ENCODE data around the gene S100A7.

The S100A7 gene

DNA sequence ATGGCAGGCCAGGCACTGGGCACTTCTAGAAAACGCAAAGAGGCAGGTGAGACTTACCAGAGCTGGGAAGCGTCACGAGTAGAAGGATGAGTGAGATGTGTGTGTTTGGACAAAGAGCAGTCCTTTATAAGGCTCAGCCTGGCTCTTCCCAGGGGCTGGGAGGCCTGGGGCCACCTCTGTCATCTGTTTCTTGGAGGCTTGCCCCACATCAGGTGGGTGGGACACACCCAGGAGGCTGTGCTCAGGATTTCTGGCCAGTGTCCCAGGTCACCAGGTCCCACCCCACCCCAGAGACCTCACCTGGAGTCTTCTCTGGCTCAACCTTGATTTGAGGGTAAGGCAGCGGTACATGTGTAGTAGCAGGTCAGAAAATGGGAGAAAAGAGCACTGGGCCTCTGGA is at the start of gene S100A7:
Gene S100A7 (minus strand): TSS at position 101 of the 400 bp plus-strand sequence. CDS start 1,638 bp downstream, outside the sequence.
- no peak for DNase-seq

DNA sequence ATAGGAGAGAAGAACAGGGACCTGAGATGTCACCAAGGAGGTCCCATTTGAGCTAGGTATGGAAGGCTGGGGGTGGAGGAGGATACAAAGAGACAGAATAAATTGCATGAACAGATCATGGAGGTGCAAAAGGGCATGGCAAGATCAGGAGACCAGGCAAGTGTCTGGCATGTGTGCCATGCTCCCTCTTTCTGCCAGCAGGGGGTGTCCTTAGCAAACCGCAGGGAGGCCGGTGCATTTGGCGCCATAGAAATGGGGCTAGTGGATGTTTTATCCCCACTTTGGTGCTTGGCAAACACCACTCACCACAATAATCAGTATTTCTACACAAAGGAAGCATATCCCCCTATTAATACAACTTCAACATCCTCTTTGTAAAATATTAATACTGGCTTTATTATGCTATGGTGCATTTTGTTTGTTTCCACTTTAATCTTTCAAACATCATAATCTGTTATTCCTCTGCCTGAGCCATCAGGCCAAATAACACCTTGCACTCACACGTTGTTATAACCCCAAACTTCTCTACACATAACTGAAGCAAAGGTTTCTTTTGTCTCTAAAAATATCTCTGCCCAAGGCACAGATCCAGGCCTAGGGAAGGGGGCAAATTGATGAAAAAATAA is 49.4 kb upstream of the S100A7 start:
- DNase-seq: no peak

DNA sequence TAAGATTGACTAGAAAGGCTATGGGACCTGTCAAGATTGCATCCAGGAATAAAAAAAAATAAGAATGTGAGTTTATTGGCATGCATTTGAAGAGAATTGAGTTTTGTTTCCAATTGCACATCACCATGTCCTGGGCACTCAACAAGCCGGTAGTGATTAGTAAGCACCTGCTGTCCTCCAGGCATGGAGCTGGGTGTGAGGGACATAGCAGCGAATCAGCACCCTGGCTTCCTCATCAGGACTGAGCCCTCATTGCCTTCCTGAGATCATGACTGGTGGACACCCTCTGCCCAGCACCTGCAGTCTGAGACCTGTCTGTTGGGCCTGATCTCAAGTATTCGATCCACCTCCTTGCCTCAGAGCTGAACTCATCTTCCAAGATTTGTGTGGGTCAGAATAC is 48.6 kb upstream of the S100A7 start:
- DNase-seq: no peak

DNA sequence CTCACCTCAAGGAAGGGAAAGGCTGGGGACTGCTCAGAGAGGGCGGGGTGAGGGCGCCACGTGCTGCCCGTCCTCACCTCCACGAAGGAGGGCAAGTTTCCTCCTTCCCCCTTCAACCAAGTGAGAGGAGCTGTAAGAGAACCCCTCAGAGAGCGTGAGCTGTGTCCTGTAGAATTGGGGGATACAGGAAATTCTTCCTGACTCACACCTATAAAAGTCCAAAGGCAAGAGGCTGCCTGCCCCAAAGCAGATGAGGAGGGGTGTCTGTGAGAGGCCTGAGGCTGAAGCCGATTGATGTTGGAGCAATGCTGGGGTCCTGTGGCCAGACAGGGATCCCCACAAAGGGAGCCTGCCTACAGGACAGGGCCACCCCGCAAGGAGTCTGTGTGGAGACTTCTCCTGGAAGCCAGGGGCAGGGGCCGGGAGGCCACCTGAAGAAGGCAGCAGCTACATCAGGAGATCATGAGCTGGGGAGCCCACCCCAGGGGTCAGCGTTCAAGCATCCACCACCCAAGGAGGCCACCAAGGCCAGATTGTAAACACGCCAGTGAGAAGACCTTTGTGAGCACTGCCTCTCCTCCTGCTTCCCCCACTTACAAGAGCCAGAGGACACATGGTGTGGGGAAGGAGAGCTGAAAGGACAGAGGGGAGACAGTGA is 47.6 kb upstream of the S100A7 start:
- DNase-seq: no peak

DNA sequence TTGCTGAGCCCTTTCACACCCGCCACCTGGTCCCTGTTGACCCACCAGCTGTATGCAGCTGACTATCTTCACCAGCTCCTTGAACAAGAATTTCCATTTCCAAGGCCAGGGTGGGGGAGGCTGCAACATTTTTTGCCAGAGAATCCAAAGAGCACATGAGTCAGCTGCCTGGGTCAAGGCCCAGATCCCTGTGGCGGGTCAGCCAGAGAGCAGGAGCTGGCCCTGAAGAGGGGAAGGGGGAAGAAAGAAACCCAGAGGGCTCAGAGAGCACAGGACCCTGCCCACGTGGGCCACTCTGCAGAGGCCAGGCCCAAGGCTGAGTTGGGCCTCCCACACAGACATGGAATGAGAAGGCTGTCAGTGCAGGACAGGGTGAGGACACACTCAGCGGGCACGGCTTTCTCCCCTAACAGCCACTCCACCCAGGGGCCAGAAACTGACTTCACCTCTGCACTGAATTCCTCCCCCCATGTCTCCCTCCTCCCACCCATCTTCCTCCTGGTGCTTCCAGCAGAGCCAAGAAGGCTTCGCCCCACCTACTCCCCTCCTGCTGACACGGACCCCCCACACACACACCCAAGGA is 46.5 kb upstream of the S100A7 start:
- DNase-seq: no peak

DNA sequence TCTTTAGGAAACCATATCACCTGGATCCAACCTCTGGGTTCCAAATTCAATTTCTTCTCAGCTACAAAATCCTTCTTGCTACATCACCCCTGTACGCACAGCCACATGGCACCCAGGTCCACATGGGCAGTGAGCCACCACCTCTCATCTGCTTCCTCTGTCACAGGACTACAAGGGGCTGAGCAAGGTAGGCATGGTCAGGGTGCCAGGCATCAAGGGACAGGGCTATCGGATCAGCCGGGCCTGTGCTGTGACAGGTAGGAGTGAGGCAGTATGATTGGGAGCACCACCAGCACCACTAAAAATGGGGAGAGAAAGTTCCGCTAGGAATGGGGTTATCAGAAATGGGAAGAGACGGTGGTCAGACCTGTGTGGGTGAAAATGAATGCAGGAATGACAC is 45.9 kb upstream of the S100A7 start:
- no peak for DNase-seq

DNA sequence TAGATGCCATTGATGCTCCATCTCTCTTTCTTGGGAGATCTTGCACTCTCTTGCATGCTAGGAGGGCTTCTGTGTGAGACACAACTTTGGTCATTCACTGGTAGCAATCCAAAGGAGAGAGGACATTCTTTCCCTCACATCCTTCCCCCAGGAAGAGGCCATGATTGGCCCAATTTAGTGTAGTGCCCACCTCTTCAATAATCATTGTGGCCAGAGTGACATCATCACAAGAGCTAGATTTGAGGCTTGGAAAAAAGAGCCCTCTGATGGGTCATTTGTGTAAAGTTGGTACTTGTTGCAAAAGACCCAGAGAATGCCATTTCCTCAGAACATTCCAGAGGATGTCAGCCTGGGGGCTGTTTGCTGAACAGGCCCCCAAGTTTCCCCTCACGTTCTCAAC is 45.1 kb upstream of the S100A7 start:
- no peak for DNase-seq

DNA sequence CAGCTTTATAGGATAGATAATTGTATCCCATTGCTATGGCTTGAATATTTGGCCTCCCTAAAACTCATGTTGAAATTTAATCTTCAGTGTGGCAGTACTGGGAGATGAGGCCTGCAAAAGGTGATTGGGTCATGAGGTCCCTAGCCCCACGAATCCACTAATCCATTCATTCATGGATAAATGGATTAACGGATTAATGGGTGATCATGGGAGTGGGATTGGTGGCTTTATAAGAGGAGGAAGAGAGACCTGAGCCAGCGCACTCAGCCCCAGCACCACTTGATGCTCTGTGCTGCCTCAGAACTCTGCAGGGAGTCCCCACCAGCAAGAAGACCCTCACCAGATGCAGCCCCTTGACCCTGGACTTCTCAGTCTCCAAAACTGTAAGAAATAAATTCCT is 43.3 kb upstream of the S100A7 start:
- DNase-seq: peak; percentile 41

DNA sequence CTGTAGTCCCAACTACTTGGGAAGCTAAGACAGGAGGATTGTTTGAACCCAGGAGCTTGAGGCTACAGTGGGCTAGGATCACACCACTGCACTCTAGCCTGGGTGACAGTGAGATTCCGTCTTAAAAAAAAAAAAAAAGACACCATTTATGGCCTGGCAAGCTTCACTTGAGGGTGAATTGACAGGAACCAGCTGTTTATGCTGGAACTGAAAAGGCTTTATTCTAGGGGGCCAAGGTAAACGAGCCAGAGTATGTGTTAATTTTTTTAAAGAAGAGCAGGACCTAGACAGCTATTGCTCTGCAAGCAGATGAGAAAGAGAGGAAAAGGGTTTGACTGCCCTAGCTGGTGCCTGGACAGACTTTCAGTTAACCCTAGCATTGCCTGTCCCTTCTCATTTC is 38.3 kb upstream of the S100A7 start:
- DNase-seq: no peak

DNA sequence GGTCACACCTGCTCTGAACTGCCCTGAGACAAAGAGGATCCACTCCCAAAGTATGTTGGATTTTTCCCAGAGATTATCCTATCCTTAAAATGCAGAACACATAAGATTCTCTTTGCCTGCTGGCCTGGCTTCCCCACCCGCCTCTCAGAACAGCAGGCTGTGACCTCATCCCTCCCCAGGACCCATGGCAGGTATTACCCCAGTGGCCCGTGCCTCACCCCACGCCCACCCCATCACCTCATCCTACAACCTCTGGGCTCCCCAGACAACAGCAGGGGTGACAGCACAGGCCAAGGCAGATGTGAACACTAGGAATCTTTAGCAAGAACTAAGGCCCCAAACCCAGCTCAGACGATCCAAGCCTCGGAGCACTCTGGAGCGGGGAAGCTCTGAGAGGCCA is 35.1 kb upstream of the S100A7 start:
- no peak for DNase-seq

DNA sequence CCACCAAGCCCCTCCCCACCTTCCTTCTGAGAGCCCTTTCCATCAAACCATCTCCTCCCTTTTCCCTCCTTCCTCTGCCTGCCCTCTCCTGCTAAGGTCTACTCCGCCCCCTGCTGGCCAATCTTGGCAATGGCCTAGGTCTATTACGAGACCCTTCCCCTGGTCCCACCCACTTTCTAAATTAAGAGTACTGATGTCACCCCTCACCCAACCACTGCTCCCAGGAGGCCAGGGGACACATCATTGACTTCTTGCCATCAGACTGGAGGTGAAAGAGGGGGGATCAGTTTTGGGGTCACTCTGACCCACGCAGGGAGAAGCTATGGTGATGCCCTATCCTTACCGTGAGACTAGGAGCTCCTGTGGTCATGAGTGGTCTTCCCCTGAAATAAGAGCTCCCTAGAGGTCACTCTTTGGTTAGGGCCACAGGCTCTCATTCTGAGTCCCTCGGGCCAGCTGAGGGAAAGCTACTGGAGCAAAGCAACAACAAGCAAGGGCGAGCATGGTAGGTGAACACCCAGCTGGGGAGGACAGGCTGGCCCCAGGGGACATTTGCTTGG is 34.6 kb upstream of the S100A7 start:
- DNase-seq: no peak

DNA sequence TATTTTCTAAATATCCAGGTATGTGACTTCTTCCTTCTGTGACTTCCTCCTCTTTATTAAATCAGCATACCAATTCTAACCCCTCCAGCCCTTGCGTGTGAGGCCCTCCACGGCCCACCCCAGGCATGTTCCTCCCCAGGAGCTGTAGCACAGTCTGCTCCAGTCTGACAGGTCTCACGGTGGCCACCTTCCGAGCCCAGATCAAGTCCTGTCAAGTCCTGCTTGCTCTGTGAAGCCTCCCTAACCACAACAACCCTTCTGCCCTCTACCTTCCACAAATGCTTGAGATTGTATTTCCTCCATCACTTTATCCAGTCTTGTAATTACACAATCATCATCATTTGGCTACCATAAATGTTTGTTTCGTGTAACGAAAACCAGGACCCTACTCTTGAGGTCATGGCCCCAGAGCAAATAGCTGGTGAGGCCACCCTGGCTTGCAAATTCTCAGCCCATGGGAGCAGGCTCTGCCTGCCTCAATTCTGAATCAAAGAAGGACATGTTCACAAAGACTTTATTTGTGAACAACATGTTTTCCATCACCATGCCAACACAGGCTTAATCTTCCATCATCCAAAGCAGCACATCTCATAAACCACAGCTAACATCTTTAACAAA is 33.0 kb upstream of the S100A7 start:
- no peak for DNase-seq

DNA sequence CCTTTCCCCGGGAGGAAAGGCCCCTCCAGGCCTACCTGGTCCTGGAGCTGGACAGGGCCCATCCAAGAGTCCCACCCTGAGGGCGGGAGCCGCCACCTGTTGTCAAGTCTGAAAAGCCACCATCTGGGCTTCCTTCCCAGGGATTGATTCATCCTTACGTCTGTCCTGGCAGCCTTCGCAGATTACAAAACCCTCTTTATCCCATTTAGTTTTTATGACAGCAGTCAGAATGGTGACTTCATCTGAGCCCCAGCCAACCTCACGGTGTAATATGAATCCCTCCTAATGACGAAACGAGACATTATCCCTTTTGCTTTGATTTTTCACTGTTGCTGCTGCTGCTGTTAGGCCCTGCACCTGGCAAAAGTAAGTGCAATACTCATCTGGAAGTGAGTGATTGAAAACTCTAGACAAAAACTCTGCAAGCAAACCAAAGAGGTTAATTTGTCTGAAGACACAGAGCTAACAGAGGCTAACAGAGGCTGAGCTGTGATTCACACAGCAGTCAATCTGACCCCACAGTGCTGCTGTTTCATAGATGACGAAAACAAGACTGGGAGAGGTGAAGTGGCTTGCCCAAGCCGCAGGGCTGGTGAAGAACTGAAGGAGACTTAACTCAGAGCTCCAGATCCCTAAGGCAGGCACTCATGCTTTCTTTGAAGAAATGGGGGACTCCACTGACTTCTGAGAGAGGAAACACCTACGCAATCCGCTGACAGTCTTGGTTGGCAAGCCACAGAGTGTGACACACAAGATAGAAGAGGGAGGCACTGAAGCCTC is 30.0 kb upstream of the S100A7 start:
- DNase-seq: peak; percentile 86

DNA sequence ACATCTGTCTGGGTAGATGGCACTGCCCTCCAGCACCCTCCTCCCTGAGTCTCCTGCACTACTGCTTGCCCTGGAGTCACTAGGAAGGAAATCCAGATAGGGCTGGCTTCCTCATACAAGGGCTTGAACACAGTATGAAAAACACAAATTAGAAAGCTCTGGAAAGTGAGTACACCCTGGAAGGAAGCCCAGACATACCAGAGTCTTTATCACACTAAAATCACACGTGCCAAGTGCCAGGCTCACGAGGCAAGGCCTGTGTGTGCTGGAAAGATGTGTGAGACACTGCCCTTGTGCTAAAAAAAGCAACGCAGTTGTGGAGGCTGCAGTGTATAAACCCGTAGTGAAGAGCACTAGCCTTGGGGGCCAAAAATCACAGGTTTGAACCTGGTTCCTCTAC is 28.3 kb upstream of the S100A7 start:
- DNase-seq: no peak

DNA sequence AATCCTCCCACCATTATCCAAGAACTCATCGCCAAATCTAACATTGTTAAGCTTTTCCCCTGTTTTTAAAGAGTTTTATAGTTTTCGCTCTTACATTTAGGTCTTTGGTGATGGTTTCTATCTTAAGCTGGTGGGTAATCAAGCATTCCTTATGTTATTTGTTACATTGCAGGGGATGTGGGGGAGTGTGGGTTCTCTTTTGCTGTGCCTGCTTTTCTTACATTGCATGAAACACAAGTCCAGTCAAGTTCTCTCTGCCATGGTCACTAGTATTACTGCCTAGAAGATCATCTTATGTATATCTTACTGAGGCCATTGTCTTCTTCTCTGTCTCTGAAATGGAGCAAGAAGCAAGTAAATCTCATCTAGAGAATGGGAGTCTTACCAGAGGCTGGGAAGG is 27.3 kb upstream of the S100A7 start:
- DNase-seq: no peak

DNA sequence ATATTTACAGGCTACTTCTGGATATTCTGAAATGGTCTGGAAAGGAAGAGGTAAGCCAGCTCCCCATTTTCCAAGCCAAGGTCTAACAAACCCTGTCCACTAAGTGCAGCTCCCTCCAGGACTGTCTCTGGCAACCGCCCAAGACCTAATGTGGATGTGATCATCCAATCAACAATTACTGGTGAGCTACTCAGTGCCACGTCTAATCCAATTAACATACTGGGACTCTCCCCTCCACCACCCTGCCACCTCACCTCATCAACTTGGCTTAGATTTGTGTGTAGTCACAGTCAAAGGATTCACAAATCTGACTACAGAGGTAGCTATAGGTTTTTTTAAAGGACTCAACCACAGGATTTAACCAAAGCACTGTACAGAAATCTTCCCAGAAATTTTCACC is 25.4 kb upstream of the S100A7 start:
- peak; percentile 65 for DNase-seq

DNA sequence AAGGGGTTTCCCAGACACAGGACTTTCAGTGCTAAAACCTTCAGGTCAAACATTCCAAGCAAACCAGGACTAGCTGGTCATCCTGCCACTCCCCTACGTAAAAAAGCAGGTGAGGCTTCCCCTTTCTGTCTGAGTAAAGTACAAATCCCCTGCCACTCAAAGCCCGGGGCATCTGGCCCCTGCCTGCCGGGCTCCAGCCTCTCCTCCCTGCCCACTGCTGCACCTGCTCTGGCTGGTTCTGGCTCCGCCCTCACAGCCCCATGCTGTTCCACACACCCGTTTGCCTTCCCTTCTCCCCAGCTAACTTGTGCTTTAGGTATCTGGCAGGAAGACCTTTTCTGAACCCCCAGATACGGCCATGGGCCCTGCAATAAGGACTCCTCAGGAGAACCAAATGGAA is 23.3 kb upstream of the S100A7 start:
- DNase-seq: peak; percentile 69

DNA sequence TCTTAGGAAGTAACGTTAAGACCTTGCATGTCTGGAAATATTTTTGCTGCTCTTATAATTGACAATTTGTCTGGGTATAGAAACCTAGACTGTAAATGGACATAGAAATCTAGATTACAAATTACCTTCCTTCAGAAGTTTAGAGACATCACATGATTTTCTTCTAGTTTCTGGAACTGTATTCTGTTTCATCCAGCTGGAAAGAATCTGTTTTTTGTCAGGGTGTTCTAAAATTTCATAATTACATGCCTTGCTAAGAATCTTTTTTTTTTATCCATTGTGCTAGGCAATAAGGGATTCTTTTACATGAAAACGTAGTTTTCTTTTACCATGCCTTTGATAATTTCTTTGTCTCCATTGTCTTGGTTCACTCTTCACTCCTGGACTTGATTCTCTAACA is 20.7 kb upstream of the S100A7 start:
- no peak for DNase-seq

DNA sequence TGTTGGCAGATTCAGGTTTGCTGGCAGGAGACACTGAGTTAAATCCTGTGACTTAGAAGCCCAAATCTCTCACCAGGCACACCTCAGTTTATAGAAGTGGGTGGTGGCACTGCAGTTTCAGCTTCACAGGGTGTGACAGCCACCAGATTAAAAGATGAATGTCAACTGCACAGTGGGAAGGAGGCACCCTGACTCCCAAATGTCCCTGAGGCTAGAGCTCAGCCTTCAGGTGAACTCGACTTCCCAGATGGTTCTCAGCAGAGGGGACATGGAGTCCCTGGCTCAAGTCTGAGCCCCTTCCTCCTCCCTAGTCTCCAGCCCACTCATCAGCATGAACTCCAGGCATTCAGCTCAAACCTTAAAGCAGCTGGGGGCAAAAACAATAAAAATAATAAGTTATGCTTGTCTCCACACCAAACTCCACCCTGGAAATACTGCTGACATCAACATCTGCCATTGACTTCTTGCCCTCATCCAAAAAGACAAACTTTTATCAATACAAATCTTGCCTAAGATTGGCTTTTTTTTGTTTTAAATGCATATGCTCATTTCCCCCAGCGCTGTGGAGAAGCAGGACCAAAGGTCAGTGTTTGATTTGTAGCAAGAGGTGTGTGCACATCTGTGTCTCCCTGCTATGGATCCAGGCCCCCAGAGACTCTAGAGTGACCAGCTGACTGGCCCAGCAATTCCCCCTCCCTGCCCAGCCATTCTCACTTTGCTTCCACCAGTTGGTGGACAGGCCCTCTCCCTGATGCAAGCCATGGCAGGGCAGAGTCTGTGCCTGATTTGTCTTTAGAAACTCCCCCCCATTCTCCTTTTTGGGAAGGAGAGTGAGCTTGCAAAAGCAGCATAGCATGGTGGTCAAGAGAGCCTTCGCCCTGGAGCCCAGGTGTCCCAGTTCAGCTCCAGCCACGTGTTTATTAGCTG is 18.5 kb upstream of the S100A7 start:
- no peak for DNase-seq

DNA sequence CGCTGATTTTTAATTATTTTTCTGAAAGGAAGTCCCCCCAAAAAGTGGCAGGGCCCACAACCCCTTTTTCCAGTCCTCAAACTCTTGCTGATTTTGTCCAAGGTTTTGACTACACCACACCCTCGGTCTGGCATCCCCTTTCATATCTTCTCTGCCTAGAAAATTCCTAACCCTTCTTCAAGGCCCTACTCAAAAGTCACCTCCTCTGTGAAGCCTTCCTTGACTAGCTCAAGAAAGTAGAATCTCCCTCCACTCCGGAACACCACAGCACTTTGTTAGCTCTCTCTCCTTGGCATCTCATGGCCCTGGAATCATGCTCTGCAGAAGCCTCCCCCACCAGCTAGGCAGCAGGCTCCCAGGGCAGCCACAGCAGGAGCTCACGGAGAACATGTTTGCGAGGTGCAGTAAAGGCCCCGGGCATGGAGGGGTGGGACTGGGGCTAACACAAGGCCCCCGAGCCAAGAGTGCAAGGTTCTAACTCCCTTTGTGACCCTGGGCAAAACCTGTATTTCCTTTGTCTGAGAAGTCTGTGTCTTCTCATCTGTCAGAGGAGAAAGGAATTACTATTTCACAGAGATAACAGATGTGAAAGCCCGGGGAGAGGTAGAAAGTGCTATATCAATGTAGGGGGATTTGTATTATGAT is 17.7 kb upstream of the S100A7 start:
- no peak for DNase-seq

DNA sequence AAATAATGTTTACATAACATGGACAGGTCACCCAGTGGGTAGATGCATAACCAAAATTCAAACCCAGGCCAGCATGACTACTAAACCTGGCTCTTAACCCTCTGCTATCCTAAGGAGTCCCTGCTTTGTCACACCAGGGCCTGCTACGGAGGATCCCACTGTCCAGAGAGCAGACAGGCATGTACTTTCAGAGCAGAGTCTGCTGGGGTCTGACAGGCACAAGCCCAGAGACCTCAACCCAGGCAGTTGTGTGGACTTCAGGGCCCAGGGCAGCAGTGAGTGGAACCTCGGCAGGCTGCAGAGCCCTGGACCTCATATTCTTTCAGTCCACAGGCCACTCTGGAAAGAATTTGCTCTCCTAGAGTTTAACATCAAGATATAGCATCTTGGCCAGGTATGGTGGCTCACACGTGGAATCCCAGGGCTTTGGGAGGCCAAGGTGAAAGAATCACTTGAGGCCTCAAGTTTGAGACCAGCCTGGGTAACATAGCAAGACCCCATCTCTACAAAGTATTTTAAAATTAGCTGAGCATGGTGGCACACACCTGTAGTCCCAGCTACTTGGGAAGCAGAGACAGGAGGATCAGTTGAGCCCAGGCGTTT is 16.1 kb upstream of the S100A7 start:
- DNase-seq: no peak
